Right cardiac atrium (tissue), 5 donors: ENCODE measurements around the gene ZIC1. TPM values are rescaled to one million over a fixed set of nuclear protein-coding genes. Genes with fewer than 3 reads are reported as not detected.

Experiments used
- ATAC-seq, 2 donors: fragments of 200-7000 bp; cut with Tn5 transposase; one replicate each; pipeline versions ENCODE4 v1.8.0 to v1.9.1; 2020; ENCODE audit warnings: moderate library complexity in 2 of 2, mild to moderate bottlenecking in 1 of 2
- DNase-seq, 3 donors: peaks; one replicate each; pipeline ENCODE4 v3.0.0-alpha.2; 2020
- H3K27ac ChIP-seq: one replicate; pipeline ENCODE4 v1.5.1; 2013; ENCODE audit warnings: mild to moderate bottlenecking, low read length, control low read depth, moderate library complexity
- H3K27me3 ChIP-seq: one replicate; pipeline ENCODE4 v1.6.1; 2013; ENCODE audit not compliant: control insufficient read depth, insufficient read depth
- H3K4me1 ChIP-seq: one replicate; pipeline ENCODE4 v1.6.1; 2013; ENCODE audit warnings: low read length; ENCODE audit not compliant: control insufficient read depth, insufficient read depth
- H3K4me3 ChIP-seq: one replicate; pipeline ENCODE4 v1.5.1; 2013; ENCODE audit warnings: low read length, control low read depth
- H3K9me3 ChIP-seq: one replicate; pipeline ENCODE4 v1.6.1; 2013; ENCODE audit warnings: low read length; ENCODE audit not compliant: control insufficient read depth
- WGBS: extraction: QIAGEN DNeasy Blood & Tissue Kit; methylation state at CpG from one replicate; pipeline ENCODE4 v1.1.7; 2013; 5-methylcytosine and 5-hydroxymethylcytosine counted together
- intact Hi-C, 4 donors: fragments of 100-400 bp; cut with DNase I; formaldehyde crosslinking; loops; one replicate each; pipeline versions ENCODE4 v1.11.0 to v1.14.0; 2022 to 2023
- polyA plus RNA-seq: library from polyadenylated mRNA; stranded (reverse); fragments of 200-250 nt; gene quantifications from one replicate; pipeline ENCODE4 v1.2.3, GENCODE V29; 2013
- total RNA-seq, 4 donors: library from RNA; stranded (reverse); fragmentation: NEBNext Ultra II Directional; extraction: Animal tissue kit (Norgen Biotek cat#: 25700); gene quantifications; one replicate each; pipeline ENCODE4 v1.2.1, GENCODE V29; 2021
- donor health status: healthy with polysubstance abuse.
- donor health status: DM: no; HTN: yes; CAD: no.
- donor health status: DM: no; HTN: no; CAD: no.
- donor health status: DM: no; HTN: yes; CAD: no; lungs with severe emphysema.
- donor health status: DM: yes; HTN: yes; CAD: no.

The ZIC1 gene
- total and polyA plus RNA-seq, 5 donors = 0.95 TPM; not detected in 4

DNA sequence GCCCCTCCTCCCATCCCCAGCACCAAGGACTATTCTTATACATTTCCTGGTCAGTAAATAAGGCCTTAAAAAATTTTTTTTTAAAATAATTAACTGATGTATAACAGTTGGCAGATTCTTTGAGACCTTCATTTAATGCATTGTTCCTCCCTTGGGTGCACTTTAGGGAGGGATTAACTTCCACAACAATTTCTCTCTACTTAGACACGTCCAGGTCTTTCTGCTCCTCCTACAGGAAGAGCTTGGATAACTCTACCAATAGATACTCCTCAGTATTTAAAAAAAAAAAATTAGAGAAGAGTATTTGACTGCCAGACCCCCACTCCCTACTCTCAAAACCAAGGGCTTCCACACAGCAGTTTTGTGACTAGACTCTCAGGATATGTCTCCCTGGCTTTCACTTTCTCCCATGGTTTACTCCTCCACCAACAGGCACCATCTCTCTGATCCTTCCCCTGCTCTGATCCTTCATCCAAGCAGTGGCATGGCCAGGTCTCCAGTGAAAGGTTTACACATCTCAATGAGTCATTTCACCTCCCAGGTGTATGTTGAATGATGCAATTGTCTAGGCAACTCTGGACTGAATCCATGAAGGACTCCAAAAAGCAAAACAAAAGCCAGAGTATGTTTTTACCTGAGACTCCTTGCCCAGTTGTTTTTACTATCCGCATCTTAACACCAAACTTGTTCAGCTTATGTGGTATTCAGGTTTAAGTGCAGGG, 10.2 kb upstream of the ZIC1 start:
- intact Hi-C loops = no loop called here
- H3K9me3 ChIP-seq = no peaks in the 10 kb centered on the region
- H3K4me1 ChIP-seq = peaks cover 3% of the 10 kb centered on the region
- WGBS = 56% methylated on average over 2 of the region's 2 CpGs
- no peak for DNase-seq
- H3K4me3 ChIP-seq = no peak overlapping the region
- peaks cover 22% of the 10 kb centered on the region for H3K27me3 ChIP-seq
- ATAC-seq = no peak
- H3K27ac ChIP-seq = no peak overlapping the region

DNA sequence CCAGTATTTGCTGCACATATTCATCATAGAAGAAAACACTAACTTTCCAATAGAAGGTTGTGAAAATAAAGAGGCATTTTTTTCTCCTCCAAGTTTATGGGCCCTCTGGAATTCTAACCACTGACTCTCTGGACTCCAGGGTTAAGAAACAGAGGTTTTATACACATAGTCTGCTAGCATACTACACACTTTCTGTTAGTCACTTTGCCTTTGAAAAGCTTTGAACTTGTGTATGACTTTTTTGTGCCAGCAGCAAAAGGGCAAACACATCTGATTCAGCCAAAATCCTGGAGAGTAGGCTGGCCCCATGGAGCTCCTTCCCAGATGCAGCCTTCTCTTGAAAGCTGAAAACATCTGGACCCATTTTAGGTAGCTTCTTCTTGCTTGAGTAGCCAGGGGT, 9.1 kb upstream of the ZIC1 start:
- peaks cover 3% of the 10 kb centered on the region for H3K4me1 ChIP-seq
- intact Hi-C loops = no loop called here
- no peak for DNase-seq
- H3K27ac ChIP-seq = no peak overlapping the region
- no peaks in the 10 kb centered on the region for H3K9me3 ChIP-seq
- ATAC-seq = no peak
- no peak overlapping the region for H3K4me3 ChIP-seq
- peaks cover 20% of the 10 kb centered on the region for H3K27me3 ChIP-seq

- DNase-seq (no peak), ATAC-seq (no peak)
- Histone ChIP-seq H3K27ac (no peak overlapping the region), H3K9me3 (no peaks in the 10 kb centered on the region), H3K4me3 (no peak overlapping the region), H3K4me1 (peaks cover 3% of the 10 kb centered on the region), H3K27me3 (peaks cover 19% of the 10 kb centered on the region)
- 33% methylated on average over 1 of the region's 1 CpG for WGBS
- intact Hi-C loops = no loop called here
These were observed 8.2 kb upstream of the ZIC1 start for GRCh38 chr3:147400999-147401398.

DNA sequence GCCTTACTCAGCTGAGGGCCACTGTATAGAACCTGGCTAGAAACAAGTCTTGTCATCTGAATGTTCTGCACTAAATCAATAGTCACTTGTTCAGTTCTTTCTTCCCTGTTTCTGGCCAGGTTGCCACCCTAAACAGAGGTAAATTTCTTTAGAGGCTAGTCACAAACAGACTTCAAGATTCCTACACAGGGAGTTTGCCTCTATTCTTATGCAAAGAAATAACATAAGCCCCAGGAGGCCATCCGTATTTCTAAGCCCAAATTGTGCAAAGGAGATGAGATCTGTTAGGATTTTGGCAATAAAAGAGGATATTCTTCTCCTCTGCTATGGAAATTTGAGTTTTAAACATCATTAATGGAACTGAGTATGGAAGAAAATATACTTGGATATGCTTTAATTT, 7.7 kb upstream of the ZIC1 start:
- 29% methylated on average over 1 of the region's 1 CpG for WGBS
- Histone ChIP-seq H3K4me1 (peaks cover 3% of the 10 kb centered on the region), H3K27me3 (peaks cover 19% of the 10 kb centered on the region), H3K9me3 (no peaks in the 10 kb centered on the region), H3K4me3 (no peak overlapping the region), H3K27ac (no peak overlapping the region)
- DNase-seq (no peak), ATAC-seq (no peak)
- intact Hi-C loops = no loop called here

DNA sequence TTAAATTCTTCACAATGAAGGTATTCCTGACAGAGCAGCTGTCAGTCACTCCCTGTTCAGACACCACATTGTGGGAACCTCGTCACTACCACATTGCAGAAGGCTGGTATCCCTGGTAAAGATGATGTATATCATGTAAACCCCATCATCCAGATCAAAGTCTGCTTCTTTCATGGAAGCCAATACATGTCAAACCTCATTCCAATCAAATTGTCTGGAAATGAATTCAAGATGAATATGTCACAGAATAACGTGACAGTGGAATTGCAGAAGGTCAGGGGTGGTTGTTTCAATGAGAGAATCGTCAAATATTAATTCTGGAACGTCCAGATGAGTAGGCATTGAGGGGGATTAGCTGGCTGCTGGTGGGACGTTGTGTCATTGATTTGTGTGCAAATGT, 7.0 kb upstream of the ZIC1 start:
- intact Hi-C loops = no loop called here
- no peak for DNase-seq
- Histone ChIP-seq H3K4me3 (no peak overlapping the region), H3K4me1 (peaks cover 3% of the 10 kb centered on the region), H3K9me3 (no peaks in the 10 kb centered on the region), H3K27ac (no peak overlapping the region), H3K27me3 (peaks cover 19% of the 10 kb centered on the region)
- WGBS = 19% methylated on average over 5 of the region's 5 CpGs
- no peak for ATAC-seq

- 58% methylated on average over 5 of the region's 5 CpGs for WGBS
- H3K4me1 ChIP-seq = no peaks in the 10 kb centered on the region
- H3K27me3 ChIP-seq = peaks cover 14% of the 10 kb centered on the region
- ATAC-seq (no peak), DNase-seq (no peak)
- intact Hi-C loops = no loop called here
- H3K27ac ChIP-seq = no peak overlapping the region
- no peak overlapping the region for H3K4me3 ChIP-seq
- H3K9me3 ChIP-seq = no peaks in the 10 kb centered on the region
These were observed 5.7 kb upstream of the ZIC1 start for GRCh38 chr3:147403511-147403910.

GRCh38 chr3:147404000-147404799, 5.0 kb upstream of the ZIC1 start:
- Histone ChIP-seq H3K4me1 (no peaks in the 10 kb centered on the region), H3K27me3 (peaks cover 14% of the 10 kb centered on the region), H3K9me3 (no peaks in the 10 kb centered on the region), H3K27ac (no peak overlapping the region), H3K4me3 (no peak overlapping the region)
- WGBS = 41% methylated on average over 11 of the region's 11 CpGs
- intact Hi-C loops = no loop called here
- DNase-seq (no peak), ATAC-seq (no peak)

- ATAC-seq (no peak), DNase-seq (no peak)
- Histone ChIP-seq H3K27ac (no peak overlapping the region), H3K9me3 (no peaks in the 10 kb centered on the region), H3K27me3 (peaks cover 14% of the 10 kb centered on the region), H3K4me1 (no peaks in the 10 kb centered on the region), H3K4me3 (no peak overlapping the region)
- WGBS = 16% methylated on average over 16 of the region's 16 CpGs
- intact Hi-C loops = no loop called here
These were observed 4.3 kb upstream of the ZIC1 start for GRCh38 chr3:147404800-147405230.

GRCh38 chr3:147405231-147406027, 3.7 kb upstream of the ZIC1 start:
- ATAC-seq (no peak), DNase-seq (no peak)
- no peak overlapping the region for H3K4me3 ChIP-seq
- no peaks in the 10 kb centered on the region for H3K9me3 ChIP-seq
- intact Hi-C loops = no loop called here
- H3K27me3 ChIP-seq = peaks cover 9% of the 10 kb centered on the region
- H3K4me1 ChIP-seq = peaks cover 2% of the 10 kb centered on the region
- WGBS = 8% methylated on average over 27 of the region's 27 CpGs
- H3K27ac ChIP-seq = no peak overlapping the region

DNA sequence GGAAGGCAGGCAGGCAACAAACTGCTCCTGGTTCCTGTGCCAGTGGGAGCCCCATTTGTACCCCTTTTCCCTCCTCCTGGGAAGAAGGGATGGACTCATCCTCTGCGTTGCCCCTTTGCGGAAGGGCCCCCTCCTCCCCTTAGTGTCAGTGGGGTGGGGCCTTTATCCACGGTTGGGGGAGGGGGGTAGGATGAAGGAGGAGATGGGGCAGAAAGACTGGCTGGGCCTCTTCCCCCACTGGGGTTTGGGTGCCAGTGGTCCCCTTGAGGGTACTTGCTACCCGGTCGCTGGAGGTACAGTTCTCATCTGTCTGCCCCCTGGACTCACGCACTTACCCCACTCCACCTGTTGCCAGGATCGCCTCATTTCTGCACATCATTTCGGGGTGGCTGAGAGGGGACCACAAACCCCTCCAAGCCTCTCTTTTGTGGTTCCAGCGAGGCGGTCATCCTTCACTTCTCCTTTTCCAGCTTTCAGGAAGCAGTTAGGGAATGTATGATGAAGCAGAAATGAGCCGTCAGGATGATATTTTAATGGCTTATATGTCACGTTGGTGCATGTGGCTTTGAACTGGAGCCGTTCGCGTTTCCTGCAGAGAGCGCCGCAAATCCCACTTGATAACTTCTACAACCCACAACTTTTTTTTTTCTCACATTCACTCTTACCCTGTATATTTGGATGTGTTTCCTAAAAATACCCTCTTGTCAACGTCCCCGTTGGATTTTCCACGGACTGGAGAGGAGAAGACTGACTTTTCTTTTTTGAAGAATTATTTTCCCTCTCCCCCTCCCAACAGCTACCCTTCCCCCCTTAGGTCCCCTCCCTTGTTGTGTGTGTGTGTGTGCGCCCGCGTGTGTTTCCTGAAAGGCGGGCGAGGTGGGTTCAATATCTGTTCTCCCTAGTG, 2.9 kb upstream of the ZIC1 start, which contains the start of gene ZIC4:
Gene ZIC4, minus strand, starts transcription at position 516 of the 904 bp plus-strand sequence. CDS start 3,746 bp downstream, outside the sequence.
- H3K27ac ChIP-seq = no peak within 1 kb of the TSS
- intact Hi-C loops = no loop called here
- H3K4me3 ChIP-seq = no peak within 1 kb of the TSS
- DNase-seq (no peak), ATAC-seq (no peak)
- H3K27me3 ChIP-seq = peaks cover 8% of the 10 kb centered on the region
- peaks cover 8% of the 10 kb centered on the region for H3K4me1 ChIP-seq
- no peaks in the 10 kb centered on the region for H3K9me3 ChIP-seq
- WGBS = 8% methylated on average over 25 of the region's 25 CpGs
